IMR-90 (cell line): ENCODE measurements around the gene DCHS2. TPM values are rescaled to one million over a fixed set of nuclear protein-coding genes. Genes with fewer than 3 reads are reported as not detected.

ENCODE experiments used
- ATAC-seq: fragments of 200-7000 bp; cut with Tn5 transposase; 2 replicates; pipeline ENCODE4 v1.9.1; 2020; ENCODE audit warnings: low read depth, mild to moderate bottlenecking, moderate library complexity
- BruUV-seq: library from RNA; stranded (reverse); fragments of 400-500 nt; replicated peaks from 2 replicates; lab custom pipeline; 2021; lab: Mats Ljungman, UMichigan
- CTCF ChIA-PET: fragments of 300-600 bp; formaldehyde crosslinking; extraction: SDS; loops from one replicate; lab custom pipeline; 2021; ENCODE audit warnings: antibody characterized with exemption; lab: Yijun Ruan, JAX
- POLR2A ChIA-PET: fragments of 300-600 bp; sonication (Branson Sonifier 250); formaldehyde crosslinking; loops from one replicate; lab custom pipeline; 2022; ENCODE audit warnings: antibody characterized with exemption; ENCODE audit not compliant: unreplicated experiment; lab: Charles Lee
- DNase-seq: peaks from one replicate; pipeline ENCODE4 v3.0.0; 2013
- H2AFZ ChIP-seq: replicated peaks from 2 replicates; pipeline ENCODE3; 2013; ENCODE audit warnings: low read length, mild to moderate bottlenecking; ENCODE audit not compliant: poor library complexity
- H2AK5ac ChIP-seq: 2 replicates; pipeline ENCODE4 v1.6.1; 2013; ENCODE audit warnings: low read depth, low read length, inconsistent platforms
- H2AK9ac ChIP-seq: replicated peaks from 2 replicates; pipeline ENCODE3; 2013; ENCODE audit warnings: mild to moderate bottlenecking, low read depth, low read length, moderate library complexity; ENCODE audit not compliant: poor library complexity
- H2BK120ac ChIP-seq: 2 replicates; pipeline ENCODE4 v1.6.1; 2013; ENCODE audit warnings: low read depth, low read length, inconsistent platforms
- H2BK15ac ChIP-seq: 3 replicates; pipeline ENCODE4 v1.6.1; 2013; ENCODE audit warnings: low read depth, low read length, inconsistent platforms
- H2BK20ac ChIP-seq: 2 replicates; pipeline ENCODE4 v1.6.1; 2013; ENCODE audit warnings: low read depth, mild to moderate bottlenecking, inconsistent platforms, low read length, moderate library complexity
- H2BK5ac ChIP-seq: 2 replicates; pipeline ENCODE4 v1.6.1; 2013; ENCODE audit warnings: mild to moderate bottlenecking, low read depth, low read length, inconsistent platforms; ENCODE audit not compliant: poor library complexity, severe bottlenecking
- H3K14ac ChIP-seq: replicated peaks from 2 replicates; pipeline ENCODE4 v1.6.1; 2013; ENCODE audit warnings: low read depth, low read length, inconsistent platforms
- H3K18ac ChIP-seq: 2 replicates; pipeline ENCODE4 v1.6.1; 2013; ENCODE audit warnings: low read depth, low read length, control low read depth
- H3K23ac ChIP-seq: 2 replicates; pipeline ENCODE4 v1.6.1; 2013; ENCODE audit warnings: low read depth, low read length, inconsistent platforms
- H3K27ac ChIP-seq: 2 replicates; pipeline ENCODE4 v1.5.1; 2013; ENCODE audit warnings: mild to moderate bottlenecking, control low read depth, low read length; ENCODE audit not compliant: insufficient read depth
- H3K27me3 ChIP-seq: 2 replicates; pipeline ENCODE4 v1.6.1; 2013; ENCODE audit warnings: low read length; ENCODE audit not compliant: control insufficient read depth, insufficient read depth
- H3K36me3 ChIP-seq: 2 replicates; pipeline ENCODE4 v1.6.1; 2013; ENCODE audit warnings: low read length, mixed read lengths; ENCODE audit not compliant: control insufficient read depth, insufficient read depth
- H3K4ac ChIP-seq: 2 replicates; pipeline ENCODE4 v1.6.1; 2013; ENCODE audit warnings: low read depth, low read length, inconsistent platforms
- H3K4me1 ChIP-seq: 2 replicates; pipeline ENCODE4 v1.6.1; 2013; ENCODE audit warnings: low read length, mixed read lengths; ENCODE audit not compliant: control insufficient read depth, insufficient read depth
- H3K4me2 ChIP-seq: 2 replicates; pipeline ENCODE4 v1.6.1; 2013; ENCODE audit warnings: low read depth, mild to moderate bottlenecking, control low read depth, low read length, moderate library complexity
- H3K4me3 ChIP-seq: 2 replicates; pipeline ENCODE4 v1.5.1; 2013; ENCODE audit warnings: low read depth, mild to moderate bottlenecking, control low read depth, low read length, moderate library complexity; ENCODE audit not compliant: insufficient read depth
- H3K56ac ChIP-seq: 2 replicates; pipeline ENCODE4 v1.6.1; 2013; ENCODE audit warnings: low read length, inconsistent platforms; ENCODE audit not compliant: insufficient read depth; ENCODE audit errors: extremely low read depth
- H3K79me1 ChIP-seq, 2 experiments: 2 replicates each; pipeline ENCODE4 v1.6.1; 2013; ENCODE audit warnings: low read length in 2 of 2, inconsistent platforms in 1 of 2, low read depth in 1 of 2
- H3K9ac ChIP-seq: 2 replicates; pipeline ENCODE4 v1.6.1; 2013; ENCODE audit warnings: low read depth, low read length, control low read depth
- H3K9me1 ChIP-seq: 2 replicates; pipeline ENCODE4 v1.6.1; 2013; ENCODE audit warnings: low read length, inconsistent platforms; ENCODE audit not compliant: insufficient read depth
- H3K9me3 ChIP-seq: 2 replicates; pipeline ENCODE4 v1.6.1; 2013; ENCODE audit warnings: low read length; ENCODE audit not compliant: control insufficient read depth, insufficient read depth
- H4K20me1 ChIP-seq: 2 replicates; pipeline ENCODE4 v1.6.1; 2013; ENCODE audit warnings: low read length, inconsistent platforms; ENCODE audit not compliant: insufficient read depth
- H4K5ac ChIP-seq: 2 replicates; pipeline ENCODE4 v1.6.1; 2013; ENCODE audit warnings: mild to moderate bottlenecking, low read depth, low read length, control low read depth
- H4K8ac ChIP-seq, 2 experiments: 2 replicates each; pipeline ENCODE4 v1.6.1; 2013; ENCODE audit warnings: low read depth in 2 of 2, low read length in 2 of 2, control low read depth in 1 of 2, inconsistent platforms in 1 of 2
- H4K91ac ChIP-seq: 2 replicates; pipeline ENCODE4 v1.6.1; 2013; ENCODE audit warnings: low read depth, low read length, inconsistent platforms; ENCODE audit not compliant: insufficient read depth
- BHLHE40 ChIP-seq: fragments of 150-350 bp; IDR thresholded peaks from 2 replicates; pipeline ENCODE4 v1.6.1; 2016; ENCODE audit warnings: mild to moderate bottlenecking, low read depth, low read length
- CEBPB ChIP-seq: IDR thresholded peaks from 2 replicates; pipeline ENCODE4 v1.6.1; 2012; ENCODE audit warnings: low read depth, low read length, improper control_type of control experiment
- CTCF ChIP-seq: conservative IDR thresholded peaks from 2 replicates; pipeline ENCODE4 v1.5.1; 2012; ENCODE audit warnings: mild to moderate bottlenecking, low read depth, low read length, improper control_type of control experiment
- MAZ ChIP-seq: IDR thresholded peaks from 2 replicates; pipeline ENCODE4 v1.6.1; 2012; ENCODE audit warnings: low read depth, mild to moderate bottlenecking, low read length, improper control_type of control experiment, moderate library complexity, borderline replicate concordance
- NFE2L2 ChIP-seq: fragments of 150-350 bp; IDR thresholded peaks from 2 replicates; pipeline ENCODE4 v1.6.1; 2016; ENCODE audit warnings: low read depth, mild to moderate bottlenecking, low read length
- POLR2A ChIP-seq: IDR thresholded peaks from 2 replicates; pipeline ENCODE4 v1.6.1; 2012; ENCODE audit warnings: mild to moderate bottlenecking, low read depth, low read length
- RCOR1 ChIP-seq: IDR thresholded peaks from 2 replicates; pipeline ENCODE4 v1.6.1; 2012; ENCODE audit warnings: mild to moderate bottlenecking, low read length, improper control_type of control experiment; ENCODE audit not compliant: insufficient replicate concordance
- WGBS, 2 experiments: methylation state at CpG; one replicate each; pipeline versions ENCODE4 v1.1.5 to v1.1.7; 2013; ENCODE audit warnings: missing lambda C conversion rate in 2 of 2; ENCODE audit not compliant: insufficient read length in 1 of 2; ENCODE audit errors: extremely low coverage in 2 of 2; 5-methylcytosine and 5-hydroxymethylcytosine counted together
- dilution Hi-C: fragments of 300-500 bp; cut with HindIII; formaldehyde crosslinking; loops from one replicate; pipeline ENCODE4 v1.14.3; 2018; ENCODE audit warnings: low sequenced_read_pairs; ENCODE audit not compliant: unreplicated experiment
- in situ Hi-C: fragments of 300-500 bp; cut with MboI; formaldehyde crosslinking; loops from 3 replicates; pipeline ENCODE4 v1.14.3; 2019; ENCODE audit warnings: low sequenced_read_pairs, inconsistent platforms, mixed read lengths
- intact Hi-C: fragments of 100-400 bp; cut with micrococcal nuclease; formaldehyde crosslinking; loops from 2 replicates; pipeline ENCODE4 v1.10.0; 2022
- polyA plus RNA-seq, 3 experiments: library from polyadenylated mRNA; depleted of rRNA; stranded (reverse); fragments of >200 nt; gene quantifications; 2 replicates each; pipeline ENCODE4 v1.2.3, GENCODE V29; 2012; ENCODE audit warnings: low replicate concordance in 1 of 3
- total RNA-seq: library from RNA; depleted of rRNA; stranded (reverse); fragments of >200 nt; gene quantifications from 2 replicates; pipeline ENCODE4 v1.2.3, GENCODE V29; 2012

Gene DCHS2
- total and polyA plus RNA-seq, 2 of the 4 experiments (the other 2 are of a cell fraction), result not detected

GRCh38 chr4:154464654-154465053, 26.9 kb downstream of the DCHS2 start:
- no peak overlapping the region for H3K14ac ChIP-seq
- no peak overlapping the region for H3K9ac ChIP-seq
- WGBS, 2 experiments, result no CpG with 5 or more reads among the region's 1 CpG
- no peaks in the 10 kb centered on the region for H3K79me1 ChIP-seq
- no peak overlapping the region for H3K23ac ChIP-seq
- no peak overlapping the region for H3K4me3 ChIP-seq
- no peak overlapping the region for H4K5ac ChIP-seq
- H2BK20ac ChIP-seq, result no peak overlapping the region
- H3K4me1 ChIP-seq, result no peaks in the 10 kb centered on the region
- in situ Hi-C loops (no loop called here), dilution Hi-C loops (no loop called here), intact Hi-C loops (no loop called here)
- no peak overlapping the region for H3K4me2 ChIP-seq
- CTCF ChIA-PET, result no interaction called here
- H4K91ac ChIP-seq, result no peak overlapping the region
- no peak overlapping the region for H2BK5ac ChIP-seq
- no peak overlapping the region for H4K8ac ChIP-seq
- H3K9me3 ChIP-seq, result no peaks in the 10 kb centered on the region
- DNase-seq (no peak), ATAC-seq (no peak)
- H2BK120ac ChIP-seq, result no peak overlapping the region
- POLR2A ChIA-PET, result no interaction called here
- no peak overlapping the region for H2AK9ac ChIP-seq
- H3K18ac ChIP-seq, result no peak overlapping the region
- no peak for TF ChIP-seq NFE2L2
- TF ChIP-seq POLR2A, result no peak
- no peak for TF ChIP-seq RCOR1
- no peak for TF ChIP-seq CEBPB
- no peak for TF ChIP-seq CTCF
- TF ChIP-seq MAZ, result no peak
- TF ChIP-seq BHLHE40, result no peak
- no TSS peak for BruUV-seq
- no peaks in the 10 kb centered on the region for H3K27me3 ChIP-seq
- no peak overlapping the region for H3K4ac ChIP-seq
- H3K9me1 ChIP-seq, result no peaks in the 10 kb centered on the region
- no peak overlapping the region for H3K56ac ChIP-seq
- no peaks in the 10 kb centered on the region for H4K20me1 ChIP-seq
- no peak overlapping the region for H2BK15ac ChIP-seq
- H2AFZ ChIP-seq, result no peak overlapping the region
- no peak overlapping the region for H3K27ac ChIP-seq
- H3K36me3 ChIP-seq, result no peaks in the 10 kb centered on the region
- H2AK5ac ChIP-seq, result no peak overlapping the region
